ENCODE data around the gene SH2D6. TPM values are rescaled to one million over a fixed set of nuclear protein-coding genes. Genes with fewer than 3 reads are reported as not detected.
A peak's percentile ranks its signal among the peaks of the same experiment; 100 is the strongest.
"Not testable (repeated sequence)": the region's sequence is repeated elsewhere in the genome, so short reads cannot be mapped to it uniquely, and the experiment has no call there.

Gene SH2D6
- total RNA-seq, 4 donors from 2014 or later = not detected

DNA sequence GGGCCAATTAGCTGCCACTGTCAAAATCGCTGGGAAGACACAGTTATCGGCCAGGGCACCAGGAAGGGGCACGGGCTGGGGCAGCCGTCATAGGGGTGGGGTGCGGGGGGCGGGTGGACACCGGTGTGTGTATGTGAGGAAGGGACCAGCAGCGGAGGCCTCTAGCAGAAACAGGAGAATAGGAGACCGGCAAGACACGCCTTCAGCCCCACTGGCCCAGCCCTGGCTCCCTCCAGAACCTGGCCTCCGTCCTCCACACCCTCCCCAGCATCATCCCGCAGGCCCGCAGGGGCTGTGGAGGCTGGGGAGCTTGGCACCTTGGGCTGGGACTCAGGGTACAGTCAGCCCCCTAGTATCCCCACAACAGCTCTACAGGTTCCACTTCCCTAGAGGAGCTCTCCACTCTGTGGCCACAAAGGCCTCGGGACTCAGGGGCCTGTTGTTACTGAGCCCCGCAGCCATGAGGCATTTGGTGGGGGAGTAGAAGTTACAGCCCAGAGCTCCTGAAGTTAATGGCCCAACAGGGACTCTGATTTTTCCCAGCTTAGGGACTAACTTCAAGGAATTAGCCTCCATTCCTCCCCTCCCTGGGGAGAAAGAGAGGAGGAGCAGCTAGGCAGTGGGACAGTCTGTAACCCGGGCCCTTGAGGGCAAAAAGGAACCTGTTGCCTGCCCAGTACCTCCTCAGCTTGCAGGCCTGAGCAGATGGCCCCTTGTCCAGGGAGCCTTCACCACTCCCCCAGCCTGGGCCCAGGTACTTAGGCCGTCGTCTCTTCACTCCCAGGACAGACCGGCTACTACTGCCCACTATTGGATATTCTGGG is 19.9 kb downstream of the SH2D6 start:
- TF ChIP-seq, protein P1, sequence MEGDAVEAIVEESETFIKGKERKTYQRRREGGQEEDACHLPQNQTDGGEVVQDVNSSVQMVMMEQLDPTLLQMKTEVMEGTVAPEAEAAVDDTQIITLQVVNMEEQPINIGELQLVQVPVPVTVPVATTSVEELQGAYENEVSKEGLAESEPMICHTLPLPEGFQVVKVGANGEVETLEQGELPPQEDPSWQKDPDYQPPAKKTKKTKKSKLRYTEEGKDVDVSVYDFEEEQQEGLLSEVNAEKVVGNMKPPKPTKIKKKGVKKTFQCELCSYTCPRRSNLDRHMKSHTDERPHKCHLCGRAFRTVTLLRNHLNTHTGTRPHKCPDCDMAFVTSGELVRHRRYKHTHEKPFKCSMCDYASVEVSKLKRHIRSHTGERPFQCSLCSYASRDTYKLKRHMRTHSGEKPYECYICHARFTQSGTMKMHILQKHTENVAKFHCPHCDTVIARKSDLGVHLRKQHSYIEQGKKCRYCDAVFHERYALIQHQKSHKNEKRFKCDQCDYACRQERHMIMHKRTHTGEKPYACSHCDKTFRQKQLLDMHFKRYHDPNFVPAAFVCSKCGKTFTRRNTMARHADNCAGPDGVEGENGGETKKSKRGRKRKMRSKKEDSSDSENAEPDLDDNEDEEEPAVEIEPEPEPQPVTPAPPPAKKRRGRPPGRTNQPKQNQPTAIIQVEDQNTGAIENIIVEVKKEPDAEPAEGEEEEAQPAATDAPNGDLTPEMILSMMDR (IDR thresholded peaks at IDR 0.05) = no peak
- Histone ChIP-seq H3K27ac (peak overlapping the region; percentile 87 to 91), H3K4me3 (peak overlapping the region; percentile 29 to 45), H3K9me3 (no peaks in the 10 kb centered on the region), H3K4me1 (peaks cover 0 to 21% of the 10 kb centered on the region in 2 donors), H3K27me3 (no peaks in the 10 kb centered on the region), H3K36me3 (no peaks in the 10 kb centered on the region)
- peak in 1 of 2 donors; percentile 59 for DNase-seq
- intact Hi-C loops (cut with DNase I; ENCODE audit: low total_unique reads) = no loop called here

DNA sequence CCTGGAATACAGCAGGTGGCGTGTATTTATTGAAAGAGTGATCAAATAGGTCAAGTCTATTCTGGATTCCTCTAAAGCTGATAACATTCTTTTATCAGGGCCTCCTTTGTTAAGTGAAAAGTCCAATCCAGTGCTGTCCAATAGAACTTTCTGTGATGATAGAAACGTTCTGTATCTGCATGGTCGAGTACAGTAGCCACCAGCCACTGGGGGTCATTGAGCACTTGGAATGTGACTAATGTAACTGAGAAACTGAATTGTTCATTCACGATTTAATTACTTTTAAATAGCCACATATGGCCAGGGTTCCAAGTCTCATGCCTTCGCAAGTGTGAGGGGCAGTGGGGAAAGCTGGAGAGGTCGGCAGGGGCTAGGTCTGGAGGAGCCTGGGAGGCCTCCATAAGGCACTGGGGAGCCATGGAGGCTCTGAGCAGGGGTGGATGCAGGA is 20.5 kb downstream of the SH2D6 start:
- TF ChIP-seq, protein P1 (IDR thresholded peaks at IDR 0.05) = no peak
- TF ChIP-seq POLR2A (IDR thresholded peaks at IDR 0.05) = no peak
- Histone ChIP-seq H3K4me1 (peaks cover 0 to 21% of the 10 kb centered on the region in 2 donors), H3K9me3 (no peaks in the 10 kb centered on the region), H3K4me3 (no peak overlapping the region), H3K27ac (peak overlapping the region; percentile 87 to 91), H3K36me3 (no peaks in the 10 kb centered on the region), H3K27me3 (no peaks in the 10 kb centered on the region)
- intact Hi-C loops (cut with DNase I; ENCODE audit: low total_unique reads) = no loop called here
- no peak for DNase-seq

DNA sequence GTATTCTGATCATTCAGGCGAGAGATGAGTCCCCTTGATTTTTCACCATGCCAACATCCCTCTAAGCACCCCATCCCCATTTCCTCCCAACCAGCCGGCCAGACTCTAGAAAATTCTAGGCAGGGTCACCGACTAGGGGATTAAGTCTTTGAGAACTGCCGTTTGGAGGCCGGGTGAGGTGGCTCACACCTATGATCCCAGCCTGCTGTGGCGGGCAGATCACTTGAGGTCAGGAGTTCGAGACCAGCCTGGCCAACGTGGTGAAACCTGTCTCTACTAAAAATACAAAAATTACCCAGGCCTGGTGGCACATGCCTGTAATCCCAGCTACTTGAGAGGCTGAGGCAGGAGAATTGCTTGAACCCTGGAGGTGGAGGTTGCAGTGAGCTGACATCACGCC is 21.1 kb downstream of the SH2D6 start:
- H3K4me1 ChIP-seq = peaks cover 0 to 21% of the 10 kb centered on the region in 2 donors
- H3K36me3 ChIP-seq; H3K4me3 ChIP-seq; H3K27me3 ChIP-seq; intact Hi-C loops (cut with DNase I; ENCODE audit: low total_unique reads); DNase-seq; H3K9me3 ChIP-seq: not testable (repeated sequence)
- H3K27ac ChIP-seq = peak overlapping the region in 1 of 2 donors; percentile 91

DNA sequence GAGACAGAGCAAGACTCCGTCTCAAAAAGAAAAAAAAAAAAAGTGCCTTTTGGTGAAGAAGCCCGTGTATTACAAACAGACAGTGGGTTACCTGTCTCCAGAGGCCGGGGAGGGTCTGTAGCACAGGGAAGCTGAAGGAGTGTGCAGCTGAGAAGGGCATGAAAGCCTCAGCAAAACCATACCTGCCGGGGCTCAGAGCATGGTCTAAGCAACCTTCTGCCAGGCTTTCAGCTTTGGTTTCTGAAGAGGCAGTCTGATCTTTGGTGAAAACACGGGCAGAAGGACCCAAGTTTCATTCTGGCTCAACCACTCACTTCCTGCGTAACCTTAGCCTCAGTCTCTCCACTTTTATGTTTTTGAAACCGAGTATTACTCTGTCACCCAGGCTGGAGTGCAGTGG is 21.5 kb downstream of the SH2D6 start:
- Histone ChIP-seq H3K9me3 (no peaks in the 10 kb centered on the region), H3K27ac (no peak overlapping the region), H3K36me3 (no peaks in the 10 kb centered on the region), H3K4me1 (peaks cover 0 to 21% of the 10 kb centered on the region in 2 donors), H3K27me3 (no peaks in the 10 kb centered on the region), H3K4me3 (no peak overlapping the region)
- no peak for TF ChIP-seq POLR2A (IDR thresholded peaks at IDR 0.05)
- TF ChIP-seq, protein P1 (IDR thresholded peaks at IDR 0.05) = no peak
- intact Hi-C loops (cut with DNase I; ENCODE audit: low total_unique reads) = no loop called here
- no peak for DNase-seq

DNA sequence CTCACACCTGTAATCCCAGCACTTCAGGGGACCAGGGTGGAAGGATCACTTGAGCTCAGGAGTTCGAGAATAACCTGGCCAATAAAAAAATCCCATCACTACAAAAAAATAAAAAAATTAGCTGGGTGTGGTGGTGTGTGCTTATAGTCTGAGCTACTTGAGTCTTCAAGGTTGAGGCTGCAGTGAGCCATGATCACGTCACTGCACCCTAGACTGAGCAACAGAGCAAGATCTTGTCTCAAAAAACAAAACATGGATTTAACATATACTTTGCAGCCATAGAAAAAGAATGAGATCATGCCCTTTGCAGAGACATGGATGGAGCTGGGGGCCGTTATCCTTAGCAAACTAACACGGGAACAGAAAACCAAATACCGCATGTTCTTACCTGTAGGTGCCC is 22.2 kb downstream of the SH2D6 start:
- intact Hi-C loops (cut with DNase I; ENCODE audit: low total_unique reads) = no loop called here
- Histone ChIP-seq H3K27ac (no peak overlapping the region), H3K36me3 (no peaks in the 10 kb centered on the region), H3K9me3 (no peaks in the 10 kb centered on the region), H3K4me1 (peaks cover 0 to 21% of the 10 kb centered on the region in 2 donors), H3K27me3 (no peaks in the 10 kb centered on the region), H3K4me3 (no peak overlapping the region)
- no peak for TF ChIP-seq POLR2A (IDR thresholded peaks at IDR 0.05)
- TF ChIP-seq, protein P1 (IDR thresholded peaks at IDR 0.05) = no peak
- DNase-seq = no peak
